Measurements from ENCODE around the gene TMEM200A.
"Not testable (repeated sequence)": the region's sequence is repeated elsewhere in the genome, so short reads cannot be mapped to it uniquely, and the experiment has no call there.

TMEM200A gene
- 1.8 to 31.0 (median 5.0) reads per million in 3 experiments for total RNA-seq

DNA sequence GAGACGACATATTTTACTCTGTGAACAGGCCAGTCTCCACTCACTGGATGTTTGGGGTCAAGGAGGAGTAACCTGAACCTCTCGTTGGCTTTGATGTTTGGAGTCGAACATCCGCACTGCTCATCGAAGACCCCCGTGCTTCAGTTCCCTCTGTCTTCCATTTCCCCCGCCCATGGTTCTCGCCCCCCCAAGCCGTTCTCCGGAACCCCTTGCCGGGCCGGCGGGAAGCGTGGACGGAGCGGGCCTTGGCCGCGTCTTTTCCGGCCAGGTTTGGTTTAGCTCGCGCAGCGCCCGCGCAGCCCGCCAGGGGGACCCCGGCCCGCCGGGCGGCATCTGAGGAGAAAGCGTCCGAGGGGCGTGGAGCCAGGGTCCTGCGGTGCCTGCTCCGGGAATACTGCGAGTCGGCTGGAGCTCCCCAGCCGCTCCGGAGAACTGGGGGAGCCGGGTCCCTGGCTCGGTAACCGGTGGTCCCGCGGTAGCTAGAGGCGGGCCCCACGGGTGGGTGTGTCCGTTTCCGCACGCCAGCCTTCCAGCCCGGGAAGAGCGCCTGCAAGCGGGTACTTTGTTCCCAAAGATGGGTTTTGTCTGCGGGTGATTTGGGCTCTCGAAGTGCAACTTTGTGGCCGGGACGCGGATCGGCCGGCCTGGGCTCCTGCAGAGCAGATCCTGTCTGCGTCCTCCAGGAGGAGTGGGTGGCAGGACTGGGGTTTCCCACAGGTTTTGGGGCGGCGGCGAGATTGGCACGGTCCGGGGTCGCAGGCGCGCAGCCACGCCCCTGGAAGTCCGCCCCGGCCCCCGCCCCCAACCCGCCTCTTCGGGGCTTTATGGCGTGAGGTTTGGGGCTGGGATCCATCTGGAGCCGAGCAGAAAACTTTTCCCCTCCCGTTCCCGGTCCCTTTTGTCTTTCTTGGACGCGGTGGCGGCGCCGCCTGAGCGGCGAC is at the start of gene TMEM200A:
Gene TMEM200A (plus strand): TSS at position 852 of the 941 bp plus-strand sequence. CDS start 74,406 bp downstream, outside the sequence.
- peak; percentile 26 for DNase-seq

DNA sequence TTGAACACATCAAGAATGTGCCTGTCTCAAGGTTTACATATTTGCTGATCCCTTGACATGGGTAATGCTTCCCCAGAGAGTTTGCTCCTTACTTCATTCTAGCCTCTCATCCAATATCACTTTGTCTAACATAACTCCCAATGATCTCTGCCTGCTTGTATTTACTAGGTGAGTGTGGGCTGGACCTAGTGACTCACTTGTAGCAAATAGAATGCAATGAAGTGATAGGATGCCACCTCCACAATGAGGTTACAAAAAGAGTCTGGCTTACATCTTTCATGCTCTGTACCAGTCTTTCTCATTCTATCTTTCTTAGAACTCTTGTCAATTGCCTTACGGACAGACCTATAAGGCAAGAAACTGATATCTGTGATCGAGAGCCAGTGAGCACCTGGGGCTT is 44.9 kb upstream of the TMEM200A start:
- DNase-seq: no peak

DNA sequence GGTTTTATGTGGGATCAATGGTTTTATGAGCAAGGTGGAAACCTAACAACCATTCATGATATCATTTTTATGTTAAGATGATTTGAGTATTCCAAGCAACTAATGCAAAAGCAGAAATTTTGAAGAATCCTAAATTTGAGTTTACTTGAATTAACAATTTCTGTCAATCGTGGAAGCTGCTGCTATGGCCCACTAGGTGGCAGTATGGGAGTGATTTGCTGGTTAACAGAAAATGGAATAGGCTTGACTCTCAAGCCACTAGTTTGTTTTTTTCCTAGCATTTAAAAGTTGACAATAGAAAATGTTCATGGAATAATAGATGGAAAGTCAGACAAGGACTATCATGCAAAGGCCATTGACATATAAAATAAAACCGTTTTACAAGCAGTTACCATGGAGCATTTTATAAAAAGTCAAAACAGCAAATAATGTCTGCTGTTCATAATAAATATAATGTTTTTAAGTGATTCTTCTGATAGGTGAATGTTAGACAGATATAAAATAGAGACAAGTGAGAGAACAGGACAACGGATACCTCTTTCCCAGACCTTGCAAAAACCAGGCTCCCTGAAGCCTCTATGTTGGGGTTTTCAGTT is 43.0 kb upstream of the TMEM200A start:
- DNase-seq: peak; percentile 45

DNA sequence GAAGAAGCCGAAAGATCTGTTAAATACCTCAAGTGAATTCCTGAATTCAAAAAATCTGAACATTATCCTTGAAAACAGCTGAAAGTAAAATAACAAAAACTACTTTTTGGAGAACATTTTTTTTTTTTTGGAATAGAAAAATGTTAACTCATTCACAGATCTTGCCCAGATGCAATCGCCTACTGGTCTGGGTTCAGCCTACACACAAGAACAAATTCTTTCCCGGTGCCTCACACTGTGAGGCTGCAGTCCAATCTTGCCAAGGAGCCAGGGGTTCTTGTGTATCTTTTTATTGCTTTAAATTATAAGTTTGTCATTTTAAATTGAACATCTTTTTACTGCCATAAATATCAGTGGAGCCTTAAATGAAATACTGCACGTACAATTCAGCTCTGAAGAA is 41.2 kb upstream of the TMEM200A start:
- no peak for DNase-seq

DNA sequence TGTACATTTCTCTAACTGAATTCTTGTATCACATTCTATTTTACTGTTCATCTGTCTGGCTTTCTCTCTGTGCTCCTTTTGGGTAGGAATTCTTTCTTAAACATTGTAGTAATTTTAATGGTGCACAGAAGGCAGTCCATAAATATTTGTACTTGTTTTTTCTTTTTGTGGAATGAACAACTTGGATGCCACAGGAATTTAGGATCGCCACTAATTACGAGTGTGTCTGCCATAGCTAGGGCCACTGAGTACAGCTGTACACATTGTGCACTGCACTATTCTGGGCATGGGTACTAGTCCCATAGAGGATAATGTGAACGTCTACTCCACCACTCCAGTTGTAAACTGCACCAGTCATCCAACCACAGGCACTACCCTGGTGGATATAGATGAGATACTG is 39.3 kb upstream of the TMEM200A start:
- DNase-seq: no peak

DNA sequence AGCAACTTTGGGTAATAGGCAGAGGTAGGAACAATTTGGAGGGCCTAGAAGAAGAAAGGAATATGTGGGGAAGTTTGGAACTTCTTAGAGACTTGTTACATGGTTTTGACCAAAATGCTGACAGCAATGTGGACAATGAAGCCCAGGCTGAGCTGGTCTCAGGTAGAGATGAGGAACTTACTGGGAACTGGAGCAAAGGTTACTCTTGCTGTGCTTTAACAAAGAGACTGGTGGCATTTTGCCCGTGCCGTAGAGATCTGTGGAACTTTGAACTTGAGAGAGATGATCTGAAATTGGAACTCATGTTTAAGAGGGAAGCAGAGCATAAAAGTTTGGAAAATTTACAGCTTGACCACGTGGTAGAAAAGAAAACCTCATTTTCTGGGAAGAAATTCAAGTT is 28.3 kb upstream of the TMEM200A start:
- no peak for DNase-seq

DNA sequence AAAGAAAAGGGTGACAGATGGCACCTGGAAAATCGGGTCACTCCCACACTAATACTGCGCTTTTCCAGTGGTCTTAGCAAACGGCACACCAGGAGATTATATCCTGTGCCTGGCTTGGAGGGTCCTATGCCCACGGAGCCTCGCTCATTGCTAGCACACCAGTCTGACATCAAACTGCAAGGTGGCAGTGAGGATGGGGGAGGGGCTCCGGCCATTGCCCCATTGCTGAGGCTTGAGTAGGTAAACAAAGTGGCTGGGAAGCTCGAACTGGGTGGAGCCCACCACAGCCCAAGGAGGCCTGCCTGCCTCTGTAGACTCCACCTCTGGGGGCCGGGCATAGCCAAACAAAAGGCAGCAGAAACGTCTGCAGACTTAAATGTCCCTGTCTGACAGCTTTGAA is 19.5 kb upstream of the TMEM200A start:
- not testable (repeated sequence) for DNase-seq

DNA sequence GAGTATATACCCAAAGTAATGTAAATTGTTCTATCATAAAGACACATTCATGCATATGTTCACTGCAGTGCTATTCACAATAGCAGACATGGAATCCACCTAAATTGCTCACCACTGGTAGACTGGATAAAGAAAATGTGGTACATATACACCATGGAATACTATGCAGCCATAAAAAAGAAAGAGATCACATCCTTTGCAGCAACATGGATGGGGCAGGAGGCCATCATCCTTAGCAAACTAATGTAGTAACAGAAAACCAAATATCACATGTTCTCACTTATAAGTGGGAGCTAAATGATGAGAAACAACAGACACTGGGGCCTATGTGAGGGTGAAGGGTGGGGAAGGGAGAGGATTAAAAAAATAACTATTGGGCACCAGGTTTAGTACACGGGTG is 11.5 kb upstream of the TMEM200A start:
- no peak for DNase-seq

DNA sequence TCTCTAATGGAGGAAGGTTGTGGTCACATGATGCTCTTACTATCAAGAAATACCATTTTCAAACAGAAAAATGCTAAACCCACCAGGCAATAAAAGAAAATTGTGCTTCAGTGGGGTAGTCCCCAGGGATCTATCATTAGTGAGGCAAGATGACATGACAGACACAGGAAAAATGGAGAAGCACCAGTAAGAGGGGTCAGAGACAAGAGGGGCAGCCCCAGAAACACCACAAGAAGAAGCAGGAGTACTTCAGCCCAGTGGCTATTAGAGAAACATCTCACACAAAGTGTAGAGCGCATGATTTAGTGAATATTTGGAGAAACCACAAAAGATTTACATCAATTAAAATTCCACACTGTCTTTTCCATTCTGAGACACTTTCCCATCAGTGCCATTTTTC is 10.2 kb upstream of the TMEM200A start:
- no peak for DNase-seq

DNA sequence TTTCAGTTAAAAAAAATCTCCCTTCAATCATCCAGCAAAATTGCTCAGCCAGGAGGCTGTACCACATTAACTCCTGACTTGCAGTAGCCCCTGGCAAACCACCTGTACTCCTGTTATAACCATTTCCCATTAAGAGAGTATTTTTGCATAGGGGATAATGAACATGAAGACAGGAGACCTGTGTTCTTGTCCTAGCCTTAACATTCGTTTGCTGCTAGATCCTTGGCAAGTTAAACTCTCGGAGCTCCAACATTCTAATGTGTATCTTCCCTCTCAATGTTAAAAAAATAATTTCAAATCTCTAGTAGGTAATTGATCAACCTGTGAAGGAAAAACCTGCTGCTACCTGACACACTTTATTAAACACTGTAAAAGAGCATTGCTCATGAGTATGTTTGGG is 8.4 kb upstream of the TMEM200A start:
- DNase-seq: no peak

DNA sequence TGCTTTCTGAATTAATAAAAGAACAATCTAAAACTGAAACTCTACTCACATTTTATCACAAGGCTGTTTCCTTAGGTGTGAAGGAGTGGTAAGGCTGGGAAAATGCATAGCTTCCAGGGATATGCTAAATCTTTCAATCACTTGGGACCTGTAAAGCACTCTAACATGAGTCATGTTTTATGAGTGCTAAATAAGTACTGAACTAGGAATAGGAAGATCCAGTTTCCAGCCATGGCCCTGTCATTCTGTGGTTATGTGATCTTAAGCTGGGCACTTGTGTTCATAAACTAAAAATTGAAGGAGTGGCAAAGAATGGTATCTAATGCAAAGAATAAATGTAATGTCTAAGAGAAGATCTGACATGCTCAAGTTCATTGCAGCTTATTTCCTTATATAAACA is 6.1 kb upstream of the TMEM200A start:
- DNase-seq: no peak

DNA sequence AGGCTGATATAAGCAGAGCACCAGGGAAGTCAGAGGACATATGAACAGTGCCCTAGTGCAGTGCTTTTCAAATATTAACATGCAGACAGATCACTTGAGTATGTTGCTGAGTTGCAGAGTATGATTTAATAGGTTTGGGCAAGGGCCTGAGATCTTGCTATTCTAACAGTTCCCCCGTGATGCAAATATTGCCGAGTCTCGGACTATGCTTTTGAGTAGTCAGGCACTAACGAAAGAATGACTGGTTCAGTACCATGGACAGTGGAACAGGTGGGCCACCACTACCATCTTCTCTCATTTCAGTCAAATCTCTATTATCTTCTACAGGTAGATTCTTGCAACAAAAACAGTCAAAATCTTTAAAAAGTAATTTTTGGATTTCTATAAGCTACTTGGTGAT is 3.7 kb upstream of the TMEM200A start:
- no peak for DNase-seq

DNA sequence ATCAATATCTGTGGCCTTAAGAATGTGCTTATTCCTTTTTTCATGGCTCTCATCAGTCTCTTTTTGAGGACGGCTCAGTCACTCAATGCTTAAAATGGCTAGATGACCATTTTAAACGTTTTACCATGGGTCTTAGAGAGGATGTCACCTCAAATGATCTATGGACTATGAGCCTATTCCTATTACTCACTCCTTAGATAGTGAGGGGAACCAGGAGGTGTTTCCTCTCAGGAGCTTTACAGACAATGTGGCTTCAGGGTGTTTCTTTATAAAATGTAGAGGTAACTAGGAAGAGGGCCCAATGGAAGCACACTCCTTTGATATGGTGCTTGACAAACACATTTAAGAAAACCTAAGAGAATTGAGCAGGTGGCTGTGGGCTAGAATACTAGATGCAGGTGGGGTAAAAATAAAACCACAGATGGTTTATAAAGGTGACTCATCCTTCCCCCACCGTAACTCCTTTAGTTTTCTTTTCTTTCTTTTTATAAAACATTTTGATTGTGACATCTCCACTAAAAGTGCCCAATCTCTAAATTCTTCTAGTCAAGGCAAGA is 1.5 kb upstream of the TMEM200A start:
- DNase-seq: peak; percentile 0

DNA sequence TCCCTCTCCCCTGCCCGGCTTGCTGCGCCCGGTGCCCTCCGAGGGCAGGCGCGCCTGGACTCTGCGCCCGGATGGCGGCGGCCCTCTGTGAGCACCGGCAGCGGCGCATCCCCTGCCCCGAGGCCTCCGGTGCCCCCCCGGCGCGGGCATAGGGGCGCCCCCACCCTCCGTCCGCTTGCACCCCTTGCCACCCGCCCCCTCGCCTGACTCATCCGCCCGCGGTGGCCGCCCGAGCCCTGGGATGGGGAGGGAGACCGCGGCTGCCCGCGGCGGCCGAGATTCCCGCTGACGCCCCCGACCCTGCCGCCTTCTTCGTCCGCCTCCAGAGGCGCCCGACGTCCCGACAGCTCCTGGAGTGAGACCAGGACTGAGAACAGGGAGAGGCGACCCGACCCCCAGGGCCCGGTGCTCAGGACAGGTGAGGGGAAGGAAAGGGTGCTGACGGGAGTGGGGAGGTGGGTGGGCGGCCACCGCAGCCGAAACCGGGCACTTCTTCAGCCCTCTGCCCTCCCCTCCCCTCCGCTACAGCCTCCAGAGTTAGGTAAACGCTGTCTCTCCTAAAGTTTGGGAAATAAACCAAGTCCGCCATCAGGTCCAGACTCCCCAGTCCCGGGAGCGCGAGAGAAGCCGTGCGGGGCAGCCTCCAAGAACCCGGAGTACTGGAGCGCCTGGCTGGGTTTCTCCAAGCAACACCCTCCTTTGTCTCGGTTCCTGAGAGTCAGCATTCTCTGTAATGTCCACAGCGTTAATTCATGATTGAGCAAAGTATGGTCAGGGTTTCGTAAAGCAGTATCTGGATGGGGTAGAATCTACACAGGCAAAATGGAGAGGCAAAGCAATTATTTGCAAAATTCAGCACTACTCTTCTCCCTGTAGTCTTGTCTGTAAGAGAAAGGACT is 539 bp downstream of the TMEM200A start:
- peak; percentile 9 for DNase-seq

DNA sequence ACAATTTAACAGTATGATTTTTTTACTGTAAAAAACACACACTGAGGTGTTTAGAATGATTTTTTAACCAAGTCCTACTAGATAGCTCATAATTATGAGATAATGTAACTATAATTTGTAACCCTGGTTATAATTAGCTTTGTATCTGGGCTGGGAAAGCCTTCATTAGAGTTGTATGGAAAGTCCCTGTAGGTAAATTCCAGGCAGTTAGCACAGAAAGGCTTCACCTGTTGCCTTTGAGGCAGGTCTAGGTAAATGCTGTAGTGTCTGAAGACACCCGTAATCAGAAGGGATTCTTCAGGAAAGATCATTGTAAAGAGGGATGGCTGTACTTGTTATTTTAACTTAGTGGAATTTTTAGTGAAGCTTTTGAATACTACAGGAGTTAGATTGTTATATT is 1.9 kb downstream of the TMEM200A start:
- DNase-seq: no peak

DNA sequence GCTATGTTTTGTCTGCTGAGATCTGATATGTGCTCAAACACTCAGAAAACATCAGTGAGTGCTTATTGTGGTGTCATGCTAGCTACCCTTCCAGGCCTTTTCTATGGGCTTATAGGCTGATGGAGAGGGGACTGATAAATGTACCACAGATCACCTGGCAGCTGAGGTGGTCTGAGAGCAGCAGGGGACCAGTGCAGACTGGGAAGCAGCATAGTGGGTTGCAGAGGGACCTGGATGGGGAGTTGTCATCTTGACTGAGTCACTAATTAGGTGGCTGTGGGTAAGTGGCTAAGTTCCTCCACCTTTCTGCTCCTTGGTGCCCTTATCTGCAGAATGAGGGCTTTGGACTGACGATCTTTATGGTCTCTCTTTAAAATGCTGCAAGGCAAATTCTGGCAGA is 2.8 kb downstream of the TMEM200A start:
- DNase-seq: no peak

DNA sequence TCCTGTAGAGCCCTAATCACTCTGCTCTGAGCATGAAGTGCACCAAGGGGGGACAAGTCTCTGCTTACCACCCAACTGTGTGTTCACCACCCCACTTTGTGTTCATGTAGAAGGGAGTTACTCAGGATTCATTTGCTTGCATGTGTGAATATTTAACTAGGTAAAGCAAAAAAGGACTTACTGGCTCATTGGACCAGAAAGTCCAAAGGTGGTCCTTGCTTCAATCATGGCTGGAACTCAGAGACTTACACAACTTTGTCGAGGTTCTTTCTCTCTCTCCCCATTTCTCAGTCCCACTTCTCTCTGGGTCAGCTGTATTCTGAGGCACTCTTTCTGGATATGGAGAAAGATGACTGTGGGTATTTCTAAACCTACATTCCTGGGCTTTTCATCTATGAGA is 4.0 kb downstream of the TMEM200A start:
- no peak for DNase-seq

DNA sequence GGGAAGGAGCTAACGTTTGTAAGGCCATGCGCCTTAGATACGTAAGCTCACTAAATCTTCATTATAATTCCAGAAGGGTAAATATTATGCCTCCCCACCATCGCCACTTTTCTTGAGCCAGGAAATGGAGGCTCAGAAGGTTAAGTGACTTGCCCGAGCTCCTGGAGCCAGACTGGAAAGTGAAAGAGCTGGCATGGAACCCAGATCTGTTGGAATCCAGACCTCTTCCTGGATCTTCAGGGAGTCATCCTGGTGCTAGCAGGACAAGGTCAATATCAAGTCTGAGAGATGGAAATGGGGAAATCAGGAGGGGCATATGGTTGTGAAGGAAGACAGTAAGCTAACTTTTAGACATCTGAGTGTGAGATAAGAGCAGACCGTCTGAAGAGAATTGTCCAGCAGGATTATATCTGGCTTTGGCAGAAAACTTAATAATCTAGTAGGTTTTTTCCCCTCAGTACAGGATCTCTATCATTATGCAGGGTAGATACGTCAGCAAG is 6.2 kb downstream of the TMEM200A start:
- no peak for DNase-seq

DNA sequence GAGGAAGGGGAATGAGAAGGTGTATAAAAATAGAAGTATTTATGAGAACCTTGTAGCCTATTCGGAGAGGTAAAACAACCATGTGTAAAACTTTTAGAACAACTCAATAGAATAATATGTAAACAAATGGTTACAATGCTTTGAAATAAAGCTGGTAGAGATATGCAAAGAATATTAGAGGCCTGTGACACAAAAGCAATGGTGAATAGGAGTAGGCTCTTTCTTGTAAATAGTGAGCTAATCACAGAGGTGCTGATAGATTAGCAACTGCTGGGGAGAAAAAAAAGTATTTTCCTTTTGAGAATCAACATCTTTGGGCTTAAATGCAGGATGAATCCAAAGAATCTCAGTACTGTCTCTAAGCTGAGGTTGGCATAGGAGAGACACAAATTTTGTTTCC is 7.0 kb downstream of the TMEM200A start:
- no peak for DNase-seq

DNA sequence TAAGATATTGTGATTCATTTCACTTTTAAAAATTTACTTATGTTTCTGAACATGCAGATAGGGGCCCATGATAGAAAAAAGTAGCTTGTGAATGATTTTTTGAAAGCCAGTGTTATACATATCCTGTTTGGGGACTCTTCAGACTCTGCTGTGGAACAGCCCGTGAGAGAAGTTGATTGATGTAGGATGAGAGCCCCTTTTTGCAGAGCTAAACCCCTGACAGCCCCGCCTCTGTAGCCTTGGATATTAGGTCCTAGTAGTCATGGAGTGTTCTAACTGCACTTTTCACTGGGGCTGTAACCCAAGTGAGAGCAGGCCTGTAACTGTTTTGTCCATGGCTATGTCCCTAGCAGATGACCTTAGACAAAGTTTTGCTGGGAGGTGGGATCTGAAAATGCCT is 8.2 kb downstream of the TMEM200A start:
- no peak for DNase-seq

DNA sequence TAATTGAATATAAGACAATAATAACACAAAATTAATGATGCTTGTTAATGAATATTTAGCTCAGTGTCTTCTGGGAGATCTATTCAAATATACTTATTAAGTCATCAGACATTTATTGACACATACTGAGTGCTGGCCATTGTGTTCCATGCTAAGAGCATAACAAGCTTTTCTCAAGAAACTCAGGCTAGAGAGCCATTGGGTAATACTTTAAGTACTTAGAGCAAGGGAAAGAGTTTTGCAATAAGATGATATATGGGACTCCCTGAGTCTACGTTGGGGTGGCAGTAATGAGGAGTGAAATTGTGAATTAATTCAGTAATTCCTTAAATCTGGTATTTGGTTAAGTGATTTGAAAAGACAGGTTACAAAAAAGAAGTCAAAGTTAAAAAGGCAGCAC is 11.1 kb downstream of the TMEM200A start:
- DNase-seq: no peak

DNA sequence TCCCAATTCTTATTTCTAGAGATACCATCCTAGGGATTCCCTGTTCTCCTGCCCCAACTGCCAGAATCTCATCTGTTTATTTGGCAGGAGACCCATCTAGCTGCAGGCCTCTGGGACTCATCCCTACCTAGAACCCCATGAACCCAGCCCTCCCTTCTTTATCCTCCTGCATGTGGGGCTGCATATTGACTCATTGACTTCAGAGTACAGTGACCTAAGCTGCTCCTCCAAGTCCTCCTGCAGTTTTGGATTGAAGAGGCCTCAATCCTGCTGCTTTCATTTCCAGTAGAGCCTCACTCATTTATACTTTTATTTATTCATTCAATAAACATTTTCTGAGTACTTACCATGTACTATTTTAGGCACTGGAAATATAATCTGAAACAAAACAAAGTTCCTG is 11.6 kb downstream of the TMEM200A start:
- DNase-seq: no peak

DNA sequence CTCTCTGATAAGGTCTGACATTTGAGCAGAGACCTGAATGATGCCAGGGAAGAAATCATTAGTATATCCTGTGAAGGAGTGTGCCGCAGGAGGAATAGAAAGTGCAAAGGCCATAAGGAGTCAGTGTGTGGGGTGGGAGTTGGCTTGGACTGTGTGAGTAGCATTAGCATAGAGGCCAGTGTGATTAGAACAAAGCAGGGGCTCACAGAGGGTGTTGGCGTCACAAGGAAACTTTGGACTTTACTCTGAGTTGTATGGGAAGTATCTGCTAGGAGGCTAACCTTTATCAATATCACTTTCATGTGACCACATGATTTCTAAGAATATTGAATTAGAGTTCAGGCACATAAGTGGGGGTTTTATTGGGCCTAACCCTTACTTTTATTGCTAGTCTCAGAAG is 12.1 kb downstream of the TMEM200A start:
- no peak for DNase-seq
